HK-2 (cell line): ENCODE results near the gene AMIGO3.

ENCODE experiments used
- DNase-seq: peaks from one replicate; pipeline ENCODE4 v3.0.0-alpha.2; 2018; ENCODE audit not compliant: unreplicated experiment

Gene AMIGO3

DNA sequence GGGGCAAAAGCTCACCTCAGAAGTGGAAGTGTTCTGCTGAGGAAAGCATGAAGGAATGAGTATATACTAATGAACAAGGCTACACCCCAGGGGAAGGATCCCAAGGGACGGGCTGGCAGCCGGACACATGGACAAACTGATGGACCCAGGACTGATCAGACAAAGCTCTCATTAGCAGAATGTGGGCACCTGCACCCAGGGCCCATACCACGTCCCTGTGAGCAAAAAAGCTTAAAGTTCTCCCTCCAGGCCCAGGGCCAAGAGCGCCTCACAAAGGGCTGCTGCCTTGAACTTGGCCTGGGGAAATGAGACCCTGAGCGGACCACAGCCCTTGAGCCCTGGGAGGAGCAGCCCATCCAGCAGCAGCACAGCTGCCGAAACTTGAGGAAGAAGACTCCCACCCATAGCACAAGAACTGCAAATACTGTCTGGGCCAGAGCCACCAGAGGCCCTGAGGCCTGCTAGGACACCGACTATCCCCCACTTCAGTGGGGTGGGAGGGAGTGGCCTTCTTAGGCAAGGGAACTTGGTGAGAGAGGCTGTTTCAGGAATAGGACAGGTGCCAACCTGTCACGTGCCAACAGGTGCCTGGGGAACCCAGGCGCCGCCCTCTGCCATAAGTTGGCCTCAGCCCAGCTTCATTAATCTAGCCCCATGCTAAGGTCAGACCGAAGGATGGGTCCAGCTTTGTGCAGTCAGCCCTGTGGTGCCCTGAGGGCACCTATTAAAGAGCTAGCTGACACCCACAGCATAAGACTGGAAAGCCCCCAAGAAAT lies 6.6 kb upstream of the AMIGO3 start:
- no peak for DNase-seq

- no peak for DNase-seq
Measured at GRCh38 chr3:49724586-49724985, 5.1 kb upstream of the AMIGO3 start.

DNA sequence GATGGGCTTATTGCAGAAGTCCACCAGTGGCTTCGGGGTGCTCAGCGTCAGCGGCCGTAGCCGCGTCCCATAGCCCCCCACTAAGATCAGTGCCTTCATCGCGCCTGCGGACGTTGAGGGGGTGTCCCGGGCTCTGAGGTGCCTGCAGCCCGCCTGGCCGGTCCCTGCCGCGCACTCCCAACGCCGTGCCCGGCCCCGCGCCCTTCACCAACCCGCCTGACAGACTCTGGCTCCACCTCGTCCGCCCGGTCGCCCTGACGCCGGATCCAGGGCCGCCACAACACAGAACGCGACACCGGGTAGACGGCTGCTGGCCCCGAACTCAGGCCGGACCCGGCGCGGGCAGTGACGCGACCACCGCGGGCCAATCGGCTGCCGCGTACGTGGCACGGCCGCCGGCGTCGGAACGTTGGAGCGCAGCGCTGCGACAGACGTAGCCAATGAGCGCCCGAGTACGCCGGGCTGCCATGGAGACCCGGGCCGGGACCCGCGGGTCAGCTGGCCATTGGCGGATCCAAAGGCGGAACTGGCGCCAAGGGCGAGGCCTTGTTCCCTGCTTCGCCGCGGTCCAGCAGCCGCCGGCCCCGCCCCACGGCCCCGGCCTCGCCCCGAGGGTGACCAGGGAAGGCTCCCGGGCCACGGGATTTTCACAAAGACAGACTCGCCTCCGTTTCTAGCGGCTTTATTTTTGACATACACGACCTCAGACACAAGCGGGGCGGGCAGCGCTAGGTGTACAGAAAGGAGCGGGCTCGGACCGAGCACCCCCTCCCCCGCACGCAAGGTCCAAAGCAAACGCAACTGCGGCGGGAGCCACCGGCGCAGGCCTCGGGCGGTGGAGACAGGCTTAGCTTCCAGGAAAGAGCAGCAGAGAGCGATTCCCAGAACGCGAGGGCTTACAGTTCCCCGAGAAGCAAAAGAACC lies 4.4 kb upstream of the AMIGO3 start, which contains the start of gene GMPPB:
Gene GMPPB (minus strand): TSS at position 324 of the 924 bp plus-strand sequence. CDS start 225 bp downstream, at position 99.
- DNase-seq: peak; percentile 94

DNA sequence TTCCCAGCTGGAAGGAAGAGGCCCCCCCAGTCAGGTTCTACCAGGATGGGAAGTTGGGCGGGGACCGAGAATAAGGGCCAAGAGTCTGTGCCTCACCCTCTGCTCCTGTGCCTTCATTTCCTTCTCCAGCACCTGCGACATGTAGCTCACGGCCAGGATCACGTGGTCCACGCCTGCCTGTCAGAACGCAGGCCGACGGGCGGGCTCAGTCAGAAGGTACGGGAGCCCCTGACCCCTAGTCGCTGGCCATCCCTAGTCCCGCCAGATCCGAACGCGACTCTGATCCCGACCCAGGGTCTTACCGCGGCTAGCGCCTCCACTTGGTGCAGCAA lies 3.8 kb upstream of the AMIGO3 start:
- DNase-seq: peak; percentile 51

DNA sequence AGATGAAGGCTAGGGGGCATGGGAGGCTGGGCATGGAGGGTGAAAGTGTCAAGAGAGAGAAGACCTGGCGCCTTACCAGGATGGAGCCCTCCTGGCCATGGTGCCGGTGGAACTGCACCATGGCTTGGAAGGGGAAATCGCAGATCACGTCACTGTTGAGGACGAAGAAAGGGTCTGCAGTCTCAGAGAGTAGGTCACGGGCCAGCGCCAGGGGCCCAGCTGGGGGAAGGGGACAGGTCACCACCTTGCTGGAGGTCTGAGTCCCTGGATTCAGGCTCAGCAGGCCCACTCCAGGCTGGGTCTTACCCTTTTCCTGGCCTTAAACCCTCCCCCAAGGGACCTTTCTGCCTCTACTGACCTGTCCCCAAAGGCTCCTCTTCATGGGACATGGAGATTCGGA lies 3.4 kb upstream of the AMIGO3 start:
- no peak for DNase-seq

DNA sequence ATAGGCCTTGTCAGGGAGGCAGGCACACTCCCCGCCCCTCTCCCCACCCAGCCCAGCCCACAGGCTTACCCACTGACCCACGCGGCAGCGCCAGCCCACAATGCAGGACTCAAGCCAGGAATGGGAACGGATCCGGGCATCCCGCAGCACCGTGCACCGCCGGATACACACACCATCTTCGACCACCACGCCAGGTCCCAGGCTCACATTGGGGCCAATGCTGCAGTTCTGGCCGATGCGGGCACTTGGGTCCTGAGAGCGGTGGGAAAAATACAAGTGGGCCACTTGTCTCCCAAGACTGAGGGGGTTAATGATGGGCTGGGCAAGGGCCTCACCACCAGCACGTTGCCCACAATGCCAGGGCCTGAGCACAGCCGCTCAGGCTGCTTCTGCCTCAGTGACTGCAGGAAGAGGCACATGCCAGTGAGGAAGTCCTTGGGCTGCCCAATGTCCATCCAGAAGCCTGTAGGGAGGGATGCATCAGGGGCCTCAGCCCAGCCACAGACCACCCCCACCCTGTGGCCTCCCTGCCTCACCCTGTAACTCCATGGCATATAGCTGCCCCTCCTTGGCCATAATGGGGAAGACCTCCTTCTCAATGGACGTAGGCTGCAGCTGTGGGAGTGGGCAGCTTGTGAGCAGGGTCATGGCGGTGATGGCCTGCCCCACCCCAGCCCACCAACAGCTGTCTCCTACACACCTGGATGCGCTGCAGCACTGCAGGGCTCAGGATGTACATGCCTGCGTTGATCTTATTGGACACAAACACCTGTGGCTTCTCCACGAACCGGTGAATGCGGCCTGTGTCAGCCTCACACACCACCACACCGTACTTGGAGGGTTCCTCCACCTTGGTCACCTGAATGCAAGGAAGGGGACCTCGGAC lies 2.7 kb upstream of the AMIGO3 start:
- no peak for DNase-seq

DNA sequence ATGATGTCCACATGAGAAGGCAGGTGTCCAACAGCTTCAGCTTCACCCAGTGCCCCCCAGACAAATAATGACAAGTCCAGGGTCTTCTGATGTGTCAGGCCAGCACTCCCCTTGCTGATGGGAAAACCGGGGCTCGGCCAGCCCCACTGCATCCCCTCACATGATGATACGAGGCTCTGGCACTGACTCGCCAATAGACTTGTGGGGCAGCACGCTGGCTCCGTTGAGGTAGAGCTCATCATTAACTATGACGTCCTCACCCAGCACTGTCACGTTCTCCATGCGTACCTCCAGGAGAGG lies 2.1 kb upstream of the AMIGO3 start:
- no peak for DNase-seq

DNA sequence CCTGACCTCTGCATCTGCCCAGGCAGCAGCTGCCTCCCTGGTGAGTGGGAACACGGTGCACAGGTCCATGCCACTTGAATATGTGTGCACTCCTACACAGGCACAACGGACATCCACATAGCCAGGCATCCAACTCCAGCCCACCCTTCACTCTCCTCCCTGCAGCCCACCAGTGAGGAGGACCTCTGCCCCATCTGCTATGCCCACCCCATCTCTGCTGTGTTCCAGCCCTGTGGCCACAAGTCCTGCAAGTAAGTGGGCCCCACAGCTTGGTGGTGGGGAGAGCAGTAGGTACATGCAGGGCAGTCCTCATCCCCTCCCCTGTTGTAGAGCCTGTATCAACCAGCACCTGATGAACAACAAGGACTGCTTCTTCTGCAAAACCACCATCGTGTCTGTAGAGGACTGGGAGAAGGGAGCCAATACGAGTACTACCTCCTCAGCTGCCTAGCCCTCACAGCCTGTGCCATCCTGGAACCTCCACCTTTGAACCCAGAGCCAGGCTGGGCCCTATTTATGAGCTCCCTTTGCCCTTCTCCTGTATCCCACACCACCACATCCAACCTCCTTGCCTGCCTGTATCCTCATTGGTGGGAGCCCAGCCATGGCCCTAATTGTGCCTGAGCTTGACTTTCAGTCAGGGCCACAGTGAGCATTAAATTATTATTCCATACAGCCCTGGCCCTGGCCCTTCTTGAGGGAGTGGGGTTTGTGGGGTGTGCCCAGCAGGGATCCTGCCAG lies 1.5 kb upstream of the AMIGO3 start:
- no peak for DNase-seq

DNA sequence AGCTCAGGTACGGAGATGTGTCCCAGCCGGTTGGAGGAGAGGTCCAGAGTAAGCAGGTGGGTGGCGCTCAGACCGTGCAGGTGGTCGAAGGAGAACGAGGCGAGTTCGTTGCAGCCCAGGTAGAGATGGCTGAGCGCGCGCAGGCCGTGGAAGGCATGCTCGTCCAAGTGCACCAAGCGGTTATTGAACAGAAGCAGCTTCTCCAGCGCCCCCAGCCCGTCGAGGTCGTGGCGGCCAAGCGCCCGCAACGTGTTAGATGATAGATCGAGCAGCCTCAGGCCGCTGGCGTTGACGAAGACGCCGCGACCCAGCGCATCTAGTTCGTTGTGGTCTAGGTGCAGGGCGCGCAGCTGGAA lies 648 bp downstream of the AMIGO3 start:
- DNase-seq: no peak

DNA sequence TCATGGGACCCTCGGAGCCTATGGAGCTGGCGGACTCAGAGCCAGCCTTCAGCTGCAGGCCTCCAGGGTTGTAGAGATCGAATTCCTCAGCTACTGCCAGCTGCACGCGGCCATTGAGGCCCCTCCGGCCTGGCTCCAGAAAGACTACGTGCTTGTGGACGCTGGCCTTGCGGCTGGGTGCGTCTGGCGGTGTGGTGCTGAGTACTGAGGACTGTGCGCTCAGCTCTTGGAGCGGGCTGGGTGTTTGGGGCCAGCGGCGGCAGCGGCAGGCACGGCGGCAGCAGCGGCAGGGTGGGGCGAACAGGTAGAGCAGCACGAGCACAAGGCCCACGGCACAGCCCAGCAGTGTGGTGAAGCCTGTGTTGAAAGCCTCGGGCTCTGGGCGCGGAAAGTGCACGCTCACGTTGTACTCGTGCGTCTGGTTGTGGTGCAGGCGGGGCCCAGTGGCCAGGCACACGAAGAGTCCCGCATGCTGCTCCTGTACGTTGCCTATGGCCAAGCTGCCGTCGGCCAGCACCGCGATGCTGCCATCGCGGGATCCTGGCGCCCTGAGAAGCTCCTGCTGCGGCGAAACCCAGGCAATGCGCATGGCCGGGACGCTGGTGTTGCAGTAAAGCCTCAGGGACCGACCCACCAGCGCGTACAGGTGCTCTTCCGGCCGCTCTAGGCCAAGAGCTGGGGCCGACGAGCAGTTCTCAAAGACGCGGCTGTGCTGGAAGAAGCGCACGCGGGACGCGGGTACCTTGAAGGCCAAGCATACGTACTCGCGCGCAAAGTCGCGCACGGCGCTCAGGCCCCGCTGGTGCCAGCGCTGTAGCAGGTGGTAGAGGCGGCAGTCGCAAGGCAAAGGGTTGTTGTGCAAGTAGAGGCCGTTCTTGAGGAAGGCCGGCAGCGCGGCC lies 1.3 kb downstream of the AMIGO3 start:
- DNase-seq: no peak

DNA sequence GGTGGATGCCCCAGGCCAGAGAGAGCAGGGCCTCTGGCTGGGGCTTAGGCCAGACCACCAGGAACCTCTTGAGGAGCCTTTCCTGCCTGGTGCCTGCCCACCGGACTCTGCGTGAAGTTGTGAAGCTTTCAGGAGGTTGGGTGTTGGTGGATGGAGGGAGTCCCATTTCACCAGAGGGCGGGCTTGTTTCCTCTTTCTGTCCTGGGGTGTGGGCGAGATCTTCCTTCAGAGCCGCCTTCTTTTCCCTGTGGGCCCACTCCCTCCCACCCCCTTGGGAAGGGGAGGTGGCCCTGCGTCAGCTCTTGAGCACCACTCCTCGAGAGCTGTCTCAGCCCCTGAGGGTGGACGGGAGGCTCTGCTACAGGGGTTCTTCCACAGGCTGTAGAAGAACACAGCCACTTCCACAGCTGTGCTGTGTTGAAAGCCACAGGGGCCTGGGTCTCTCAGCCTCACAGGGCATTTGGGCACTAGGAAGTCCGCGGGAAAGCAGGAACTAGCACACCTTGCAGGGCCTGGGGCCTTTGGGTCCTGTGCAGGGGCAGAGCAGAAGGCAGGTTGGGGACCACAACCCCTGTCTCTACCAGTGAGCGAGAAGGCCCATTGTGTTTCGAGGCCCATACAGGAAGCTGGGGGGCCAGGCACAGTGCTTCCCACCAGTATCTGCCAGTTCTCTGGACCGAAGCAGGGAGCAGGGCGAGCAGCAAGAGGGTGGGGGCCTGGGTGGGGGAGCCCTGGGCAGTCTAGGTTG lies 2.1 kb downstream of the AMIGO3 start:
- no peak for DNase-seq

DNA sequence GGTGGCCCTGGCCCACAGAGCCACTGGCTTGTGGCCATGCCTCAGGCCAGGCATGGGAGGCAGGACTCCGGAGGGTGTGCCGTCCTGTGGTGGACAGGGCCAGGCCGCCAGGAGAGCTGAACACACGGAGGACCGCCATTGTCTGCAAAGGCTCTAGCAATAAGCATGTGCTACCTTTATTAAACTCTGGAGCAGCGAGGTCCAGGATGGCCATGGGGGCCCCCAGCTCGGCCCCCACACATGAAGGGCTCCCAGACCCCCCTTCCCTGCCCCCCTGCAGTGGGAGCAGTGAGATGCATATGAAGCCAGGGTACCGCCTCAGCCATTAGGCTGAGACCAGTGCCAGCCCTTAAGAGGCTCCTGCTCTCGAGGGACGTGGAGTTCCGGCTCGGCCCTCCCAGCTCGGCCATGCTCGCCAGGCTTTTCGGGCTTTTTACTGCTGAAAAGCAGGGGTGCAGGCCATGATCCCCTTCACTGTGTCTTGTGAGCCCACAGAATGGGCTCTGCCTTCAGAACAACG lies 2.7 kb downstream of the AMIGO3 start:
- DNase-seq: no peak

GRCh38 chr3:49716169-49716568 lies 3.3 kb downstream of the AMIGO3 start:
- no peak for DNase-seq

DNA sequence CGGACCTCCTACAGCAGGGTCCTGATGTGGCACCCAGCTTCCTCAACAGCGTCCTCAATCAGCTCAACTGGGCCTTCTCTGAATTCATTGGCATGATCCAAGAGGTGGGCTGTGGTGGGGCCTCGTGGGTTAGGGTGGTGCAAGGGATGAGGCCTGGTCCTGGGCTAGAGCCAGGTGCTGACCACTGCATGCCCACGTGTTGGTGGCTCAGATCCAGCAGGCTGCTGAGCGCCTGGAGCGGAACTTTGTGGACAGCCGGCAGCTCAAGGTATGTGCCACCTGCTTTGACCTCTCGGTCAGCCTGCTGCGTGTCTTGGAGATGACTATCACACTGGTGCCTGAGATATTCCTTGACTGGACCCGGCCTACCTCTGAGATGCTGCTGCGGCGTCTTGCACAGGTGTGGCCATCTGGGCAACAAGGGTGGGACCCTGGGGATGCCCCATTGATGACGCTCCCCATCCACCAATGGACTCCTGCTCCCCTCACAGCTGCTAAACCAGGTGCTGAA lies 3.8 kb downstream of the AMIGO3 start:
- DNase-seq: no peak

- DNase-seq: no peak
Measured at GRCh38 chr3:49714728-49715550, 4.5 kb downstream of the AMIGO3 start.

DNA sequence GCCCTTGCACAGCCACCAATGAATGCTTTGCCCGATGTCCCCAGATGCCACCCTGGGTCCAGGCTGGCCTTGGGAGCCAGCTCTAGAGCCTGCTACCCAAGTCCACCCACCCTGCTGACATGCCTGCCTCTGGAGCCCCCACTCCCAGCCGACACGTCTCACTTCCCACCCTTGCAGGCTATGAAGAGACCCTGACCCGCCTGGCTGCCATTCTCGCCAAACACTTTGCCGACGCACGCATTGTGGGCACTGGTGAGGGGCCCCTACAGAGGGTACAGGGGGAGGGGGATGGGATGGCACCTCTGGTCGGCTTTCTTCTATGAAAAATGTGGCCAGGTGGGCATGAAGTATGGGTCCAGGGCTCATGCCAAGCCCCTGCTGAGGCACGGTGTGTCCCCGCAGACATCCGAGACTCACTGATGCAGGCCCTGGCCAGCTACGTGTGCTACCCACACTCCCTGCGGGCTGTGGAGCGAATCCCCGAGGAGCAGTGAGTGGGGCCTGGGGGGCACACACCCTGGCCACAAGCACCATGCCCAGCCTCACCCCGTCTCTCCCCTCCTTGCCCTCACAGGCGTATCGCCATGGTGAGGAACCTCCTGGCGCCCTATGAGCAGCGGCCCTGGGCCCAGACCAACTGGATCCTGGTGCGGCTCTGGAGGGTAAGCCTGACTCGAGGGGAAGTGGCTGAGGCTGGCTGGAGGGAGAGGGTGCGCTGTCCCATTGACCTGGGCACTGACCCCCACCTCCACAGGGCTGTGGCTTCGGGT lies 6.0 kb downstream of the AMIGO3 start:
- DNase-seq: no peak

DNA sequence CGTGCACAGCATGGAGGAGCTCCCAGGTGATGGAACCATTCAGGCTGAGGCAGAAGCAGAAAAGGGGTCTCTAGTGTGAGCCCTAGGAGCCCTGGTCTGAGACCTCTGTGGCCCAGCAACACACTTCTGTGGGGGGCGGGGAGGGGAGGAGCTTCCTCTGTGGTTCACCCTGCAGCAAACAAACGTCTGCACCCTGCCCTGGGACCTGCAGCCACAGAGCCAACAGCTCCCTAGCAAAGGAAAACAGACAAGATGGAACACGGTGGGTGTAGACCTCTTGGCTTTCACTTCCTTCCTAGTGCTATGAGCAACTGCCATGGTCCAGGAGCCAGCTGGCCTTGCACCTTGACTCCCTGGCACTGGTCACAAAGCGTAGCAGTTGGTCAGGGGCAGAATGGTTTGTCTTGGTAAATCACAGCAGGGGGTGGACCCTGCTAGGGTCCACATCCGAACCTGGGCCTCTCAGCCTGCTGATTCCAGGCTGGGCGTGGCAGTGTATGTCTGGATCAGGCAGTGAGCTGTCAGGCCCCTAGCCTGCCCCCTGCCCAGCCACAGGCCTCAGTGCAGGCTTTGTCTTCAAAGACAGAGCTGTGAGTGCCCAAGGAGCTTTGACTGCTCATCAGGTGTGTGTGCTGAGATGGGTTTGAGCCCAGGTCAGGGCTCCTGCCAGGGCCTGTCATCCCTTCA lies 6.7 kb downstream of the AMIGO3 start:
- no peak for DNase-seq
